AG10803 (cell line): ENCODE data around the gene TSKS.

Experiments
- DNase-seq: peaks from one replicate; pipeline ENCODE4 v3.0.0; 2010; ENCODE audit warnings: low read depth
- H3K4me3 ChIP-seq: 2 replicates; pipeline ENCODE4 v1.5.1; 2011; ENCODE audit warnings: mild to moderate bottlenecking, low read length, control low read depth
- TF ChIP-seq, protein P1 (sequence below): conservative IDR thresholded peaks from 2 replicates; pipeline ENCODE4 v1.5.1; 2011; ENCODE audit warnings: mild to moderate bottlenecking, low read length, control low read depth, inconsistent platforms

The TSKS gene

GRCh38 chr19:49763230-49763629 is at the start of gene TSKS:
TSS of gene TSKS (minus strand) at chr19:49763306. CDS start at chr19:49763247, 59 bp downstream.
- no peak within 1 kb of the TSS for H3K4me3 ChIP-seq
- TF ChIP-seq, protein P1, sequence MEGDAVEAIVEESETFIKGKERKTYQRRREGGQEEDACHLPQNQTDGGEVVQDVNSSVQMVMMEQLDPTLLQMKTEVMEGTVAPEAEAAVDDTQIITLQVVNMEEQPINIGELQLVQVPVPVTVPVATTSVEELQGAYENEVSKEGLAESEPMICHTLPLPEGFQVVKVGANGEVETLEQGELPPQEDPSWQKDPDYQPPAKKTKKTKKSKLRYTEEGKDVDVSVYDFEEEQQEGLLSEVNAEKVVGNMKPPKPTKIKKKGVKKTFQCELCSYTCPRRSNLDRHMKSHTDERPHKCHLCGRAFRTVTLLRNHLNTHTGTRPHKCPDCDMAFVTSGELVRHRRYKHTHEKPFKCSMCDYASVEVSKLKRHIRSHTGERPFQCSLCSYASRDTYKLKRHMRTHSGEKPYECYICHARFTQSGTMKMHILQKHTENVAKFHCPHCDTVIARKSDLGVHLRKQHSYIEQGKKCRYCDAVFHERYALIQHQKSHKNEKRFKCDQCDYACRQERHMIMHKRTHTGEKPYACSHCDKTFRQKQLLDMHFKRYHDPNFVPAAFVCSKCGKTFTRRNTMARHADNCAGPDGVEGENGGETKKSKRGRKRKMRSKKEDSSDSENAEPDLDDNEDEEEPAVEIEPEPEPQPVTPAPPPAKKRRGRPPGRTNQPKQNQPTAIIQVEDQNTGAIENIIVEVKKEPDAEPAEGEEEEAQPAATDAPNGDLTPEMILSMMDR, result no peak
- no peak for DNase-seq

GRCh38 chr19:49812452-49812996 is 49.4 kb upstream of the TSKS start:
- H3K4me3 ChIP-seq, result peak overlapping the region; percentile 71
- DNase-seq, result no peak
- TF ChIP-seq, protein P1, result no peak

GRCh38 chr19:49811328-49811727 is 48.2 kb upstream of the TSKS start:
- no peak for DNase-seq
- TF ChIP-seq, protein P1, result no peak
- no peak overlapping the region for H3K4me3 ChIP-seq

- no peak for DNase-seq
- peak overlapping the region; percentile 84 for H3K4me3 ChIP-seq
- TF ChIP-seq, protein P1, result no peak
These were observed 46.9 kb upstream of the TSKS start for GRCh38 chr19:49809941-49810389.

GRCh38 chr19:49809160-49809940 is 46.2 kb upstream of the TSKS start:
- TF ChIP-seq, protein P1, result no peak; the same call in 1 of the 2 replicates
- peak overlapping the region; percentile 84 for H3K4me3 ChIP-seq
- DNase-seq, result peak; percentile 36

- TF ChIP-seq, protein P1, result no peak
- DNase-seq, result peak; percentile 80
- H3K4me3 ChIP-seq, result peak overlapping the region; percentile 84
These were observed 45.6 kb upstream of the TSKS start for GRCh38 chr19:49808711-49809159.
